Activated T-cell treated with anti-CD3 and anti-CD28 coated beads, Interleukin-2, amount 50 U/mL, for 4 hours (primary cell): Measurements from ENCODE around the gene POGK. TPM values are rescaled to one million over a fixed set of nuclear protein-coding genes. Genes with fewer than 3 reads are reported as not detected.
A peak's percentile ranks its signal among the peaks of the same experiment; 100 is the strongest.
"Not testable (repeated sequence)": the region's sequence is repeated elsewhere in the genome, so short reads cannot be mapped to it uniquely, and the experiment has no call there.

Experiments
- ATAC-seq, 2 donors: fragments of 200-7000 bp; cut with Tn5 transposase; one replicate each; pipeline ENCODE4 v1.10.0; 2021
- DNase-seq: peaks from one replicate; pipeline ENCODE4 v3.0.0-alpha.2; 2020
- H3K27me3 Mint-ChIP-seq: one replicate; pipeline ENCODE4 v1.8.0; 2021; ENCODE audit warnings: low read depth, mixed read lengths
- H3K36me3 Mint-ChIP-seq: one replicate; pipeline ENCODE4 v1.8.0; 2022; ENCODE audit warnings: mixed read lengths; ENCODE audit not compliant: insufficient read depth
- H3K4me1 Mint-ChIP-seq: one replicate; pipeline ENCODE4 v1.8.0; 2021; ENCODE audit warnings: low read depth, mixed read lengths
- H3K4me3 Mint-ChIP-seq: one replicate; pipeline ENCODE4 v1.8.0; 2021; ENCODE audit warnings: mild to moderate bottlenecking, moderate library complexity, mixed read lengths
- H3K9me3 Mint-ChIP-seq: one replicate; pipeline ENCODE4 v1.8.0; 2021; ENCODE audit warnings: mixed read lengths
- total RNA-seq, 3 donors: library from RNA; stranded (reverse); gene quantifications; one replicate each; pipeline ENCODE4 v1.2.1, GENCODE V29; 2021

Gene POGK
- total RNA-seq, 3 donors from 2014 or later = 71.7 to 74.6 (median 71.8) TPM

- DNase-seq = no peak
- no peaks in the 10 kb centered on the region for H3K9me3 Mint-ChIP-seq
- no peaks in the 10 kb centered on the region for H3K27me3 Mint-ChIP-seq
- peak overlapping the region; percentile 40 for H3K4me3 Mint-ChIP-seq
- peaks cover 7% of the 10 kb centered on the region for H3K36me3 Mint-ChIP-seq
- ATAC-seq = no peak
- H3K4me1 Mint-ChIP-seq = peaks cover 46% of the 10 kb centered on the region
These were observed 35.2 kb downstream of the POGK start for GRCh38 chr1:166874464-166874863.

- ATAC-seq (no peak), DNase-seq (no peak)
- Mint-ChIP-seq H3K36me3 (peaks cover 7% of the 10 kb centered on the region), H3K4me3 (peak overlapping the region; percentile 96), H3K9me3 (no peaks in the 10 kb centered on the region), H3K27me3 (no peaks in the 10 kb centered on the region), H3K4me1 (peaks cover 41% of the 10 kb centered on the region)
These were observed 36.0 kb downstream of the POGK start for GRCh38 chr1:166875302-166875733.

- peaks cover 39% of the 10 kb centered on the region for H3K4me1 Mint-ChIP-seq
- no peaks in the 10 kb centered on the region for H3K9me3 Mint-ChIP-seq
- H3K36me3 Mint-ChIP-seq = peaks cover 7% of the 10 kb centered on the region
- peak within 1 kb of the TSS; percentile 96 for H3K4me3 Mint-ChIP-seq
- DNase-seq = peak; percentile 97
- no peaks in the 10 kb centered on the region for H3K27me3 Mint-ChIP-seq
- ATAC-seq = peak; percentile 87
These were observed 36.7 kb downstream of the POGK start, which contains the start of gene TADA1 for GRCh38 chr1:166875734-166876539. Gene TADA1, minus strand, starts transcription at chr1:166876264. Its CDS starts 31 bp downstream, at chr1:166876233.

- no peaks in the 10 kb centered on the region for H3K9me3 Mint-ChIP-seq
- peak overlapping the region; percentile 96 for H3K4me3 Mint-ChIP-seq
- H3K27me3 Mint-ChIP-seq = no peaks in the 10 kb centered on the region
- no peak for ATAC-seq
- DNase-seq = no peak
- H3K36me3 Mint-ChIP-seq = peaks cover 7% of the 10 kb centered on the region
- H3K4me1 Mint-ChIP-seq = peaks cover 35% of the 10 kb centered on the region
These were observed 37.2 kb downstream of the POGK start for GRCh38 chr1:166876540-166876838.

- not testable (repeated sequence) for DNase-seq, H3K27me3 Mint-ChIP-seq, H3K9me3 Mint-ChIP-seq, ATAC-seq, H3K4me3 Mint-ChIP-seq, H3K36me3 Mint-ChIP-seq
- peaks cover 22% of the 10 kb centered on the region for H3K4me1 Mint-ChIP-seq
These were observed 39.1 kb downstream of the POGK start for GRCh38 chr1:166878173-166878917.

GRCh38 chr1:166882893-166883292 lies 43.6 kb downstream of the POGK start:
- no peaks in the 10 kb centered on the region for H3K9me3 Mint-ChIP-seq
- peaks cover 26% of the 10 kb centered on the region for H3K27me3 Mint-ChIP-seq
- no peak overlapping the region for H3K4me3 Mint-ChIP-seq
- DNase-seq = no peak
- H3K36me3 Mint-ChIP-seq = no peaks in the 10 kb centered on the region
- ATAC-seq = no peak
- peaks cover 15% of the 10 kb centered on the region for H3K4me1 Mint-ChIP-seq

GRCh38 chr1:166884040-166884642 lies 44.9 kb downstream of the POGK start:
- Mint-ChIP-seq H3K27me3 (peaks cover 30% of the 10 kb centered on the region), H3K9me3 (no peaks in the 10 kb centered on the region), H3K36me3 (no peaks in the 10 kb centered on the region), H3K4me1 (peaks cover 15% of the 10 kb centered on the region), H3K4me3 (no peak overlapping the region)
- ATAC-seq (peak; percentile 78 to 82), DNase-seq (peak; percentile 13)

- no peak for DNase-seq
- Mint-ChIP-seq H3K4me1 (peaks cover 17% of the 10 kb centered on the region), H3K9me3 (no peaks in the 10 kb centered on the region), H3K36me3 (no peaks in the 10 kb centered on the region), H3K4me3 (no peak overlapping the region), H3K27me3 (peaks cover 30% of the 10 kb centered on the region)
- no peak for ATAC-seq
These were observed 45.7 kb downstream of the POGK start for GRCh38 chr1:166884971-166885370.

- Mint-ChIP-seq H3K27me3 (peaks cover 32% of the 10 kb centered on the region), H3K4me3 (no peak overlapping the region), H3K4me1 (peaks cover 19% of the 10 kb centered on the region), H3K36me3 (no peaks in the 10 kb centered on the region), H3K9me3 (no peaks in the 10 kb centered on the region)
- ATAC-seq (no peak), DNase-seq (no peak)
These were observed 49.3 kb downstream of the POGK start for GRCh38 chr1:166888373-166889111.

- no peak overlapping the region for H3K4me3 Mint-ChIP-seq
- DNase-seq = no peak
- ATAC-seq = no peak
- H3K4me1 Mint-ChIP-seq = peaks cover 12% of the 10 kb centered on the region
- H3K36me3 Mint-ChIP-seq = no peaks in the 10 kb centered on the region
- no peaks in the 10 kb centered on the region for H3K9me3 Mint-ChIP-seq
- H3K27me3 Mint-ChIP-seq = peaks cover 24% of the 10 kb centered on the region
These were observed 50.5 kb downstream of the POGK start for GRCh38 chr1:166889776-166890175.

GRCh38 chr1:166895766-166896165 lies 56.5 kb downstream of the POGK start:
- Mint-ChIP-seq H3K36me3 (no peaks in the 10 kb centered on the region), H3K9me3 (peaks cover 17% of the 10 kb centered on the region), H3K27me3 (peaks cover 19% of the 10 kb centered on the region), H3K4me3 (no peak overlapping the region), H3K4me1 (no peaks in the 10 kb centered on the region)
- DNase-seq = no peak
- ATAC-seq = no peak

GRCh38 chr1:166899769-166900168 lies 60.5 kb downstream of the POGK start:
- Mint-ChIP-seq H3K4me3 (no peak overlapping the region), H3K9me3 (peaks cover 17% of the 10 kb centered on the region), H3K27me3 (peaks cover 6% of the 10 kb centered on the region), H3K36me3 (no peaks in the 10 kb centered on the region), H3K4me1 (no peaks in the 10 kb centered on the region)
- DNase-seq (no peak), ATAC-seq (no peak)

- H3K36me3 Mint-ChIP-seq = no peaks in the 10 kb centered on the region
- no peaks in the 10 kb centered on the region for H3K4me1 Mint-ChIP-seq
- ATAC-seq (no peak), DNase-seq (no peak)
- H3K27me3 Mint-ChIP-seq = peaks cover 3% of the 10 kb centered on the region
- H3K9me3 Mint-ChIP-seq = peaks cover 17% of the 10 kb centered on the region
- no peak overlapping the region for H3K4me3 Mint-ChIP-seq
These were observed 61.7 kb downstream of the POGK start for GRCh38 chr1:166900987-166901386.

- ATAC-seq = no peak
- Mint-ChIP-seq H3K9me3 (peaks cover 12% of the 10 kb centered on the region), H3K27me3 (no peaks in the 10 kb centered on the region), H3K36me3 (no peaks in the 10 kb centered on the region), H3K4me1 (no peaks in the 10 kb centered on the region), H3K4me3 (no peak overlapping the region)
- no peak for DNase-seq
These were observed 63.0 kb downstream of the POGK start for GRCh38 chr1:166902279-166902678.
